Neural cell (in vitro differentiated cells): ENCODE measurements around the gene LENG9. TPM values are rescaled to one million over a fixed set of nuclear protein-coding genes. Genes with fewer than 3 reads are reported as not detected.

Source experiments
- H2AFZ ChIP-seq: fragments of 200-600, 300-800 bp; sonication (generic), shearing (Covaris generic); 2 replicates; pipeline ENCODE4 v1.6.0; 2014; ENCODE audit warnings: low read depth, mild to moderate bottlenecking, antibody characterized with exemption, low read length, moderate library complexity
- H3F3A ChIP-seq: fragments of 200-600 bp; shearing (Covaris generic); 2 replicates; pipeline ENCODE4 v1.6.1; 2016; ENCODE audit warnings: mild to moderate bottlenecking, moderate library complexity, mixed read lengths, antibody characterized with exemption, low read length; ENCODE audit not compliant: insufficient read depth, poor library complexity, severe bottlenecking
- H3K27ac ChIP-seq: fragments of 200-600, 300-800 bp; sonication (generic), shearing (Covaris generic); 2 replicates; pipeline ENCODE4 v1.5.1; 2014; ENCODE audit warnings: mild to moderate bottlenecking, low read length, moderate library complexity
- H3K27me3 ChIP-seq: fragments of 300-800, 200-600 bp; sonication (generic), shearing (Covaris generic); 2 replicates; pipeline ENCODE4 v1.6.0; 2014; ENCODE audit warnings: mild to moderate bottlenecking, low read depth, low read length, moderate library complexity; ENCODE audit not compliant: insufficient read depth
- H3K36me3 ChIP-seq: fragments of 300-800, 200-600 bp; sonication (generic), shearing (Covaris generic); 2 replicates; pipeline ENCODE4 v1.5.1; 2014; ENCODE audit warnings: mild to moderate bottlenecking, antibody characterized with exemption, low read length, moderate library complexity; ENCODE audit not compliant: insufficient read depth
- H3K4me2 ChIP-seq: fragments of 300-800, 200-600 bp; sonication (generic), shearing (Covaris generic); 2 replicates; pipeline ENCODE4 v1.6.0; 2014; ENCODE audit warnings: mild to moderate bottlenecking, low read length
- H3K4me3 ChIP-seq: fragments of 300-800, 200-600 bp; sonication (generic), shearing (Covaris generic); 2 replicates; pipeline ENCODE4 v1.5.1; 2014; ENCODE audit warnings: mild to moderate bottlenecking, low read length, moderate library complexity
- H3K79me2 ChIP-seq: fragments of 200-600 bp; shearing (Covaris generic); replicated peaks from 2 replicates; pipeline ENCODE4 v1.6.0; 2014; ENCODE audit warnings: mild to moderate bottlenecking, low read length, moderate library complexity; ENCODE audit not compliant: insufficient read depth
- H3K9ac ChIP-seq: fragments of 300-800, 200-600 bp; sonication (generic), shearing (Covaris generic); 2 replicates; pipeline ENCODE4 v1.6.1; 2016; ENCODE audit warnings: mild to moderate bottlenecking, low read length, mixed read lengths
- H3K9me2 ChIP-seq: fragments of 200-600 bp; shearing (Covaris generic); 2 replicates; pipeline ENCODE4 v1.6.1; 2016; ENCODE audit warnings: mild to moderate bottlenecking, low read length, mixed read lengths; ENCODE audit not compliant: insufficient read depth
- H3K9me3 ChIP-seq: fragments of 200-600, 300-800 bp; sonication (generic), shearing (Covaris generic); 2 replicates; pipeline ENCODE4 v1.6.1; 2016; ENCODE audit warnings: mild to moderate bottlenecking, mixed run types, low read length, moderate library complexity, mixed read lengths
- H4K20me1 ChIP-seq: fragments of 200-600 bp; shearing (Covaris generic); 2 replicates; pipeline ENCODE4 v1.6.1; 2016; ENCODE audit warnings: mild to moderate bottlenecking, mixed run types; ENCODE audit not compliant: insufficient read depth
- EP300 ChIP-seq: fragments of 450-650 bp; conservative IDR thresholded peaks from 2 replicates; pipeline ENCODE4 v1.6.1; 2014; ENCODE audit warnings: antibody characterized with exemption, mild to moderate bottlenecking, moderate library complexity; ENCODE audit not compliant: poor library complexity, severe bottlenecking
- EZH2 ChIP-seq: fragments of 200-600, 300-800 bp; shearing (Covaris generic), sonication (generic); IDR thresholded peaks from 2 replicates; pipeline ENCODE4 v1.6.1; 2014; ENCODE audit warnings: antibody characterized with exemption, low read length, borderline replicate concordance, mild to moderate bottlenecking; ENCODE audit not compliant: insufficient read depth, poor library complexity, severe bottlenecking
- MXI1 ChIP-seq: fragments of 450-650 bp; conservative IDR thresholded peaks from 2 replicates; pipeline ENCODE4 v1.6.1; 2014; ENCODE audit warnings: antibody characterized with exemption, mild to moderate bottlenecking; ENCODE audit not compliant: poor library complexity, severe bottlenecking
- POLR2AphosphoS5 ChIP-seq: IDR thresholded peaks from 2 replicates; pipeline ENCODE4 v1.6.1; 2012
- RAD21 ChIP-seq: fragments of 450-650 bp; conservative IDR thresholded peaks from 2 replicates; pipeline ENCODE4 v1.6.1; 2014; ENCODE audit warnings: antibody characterized with exemption, mild to moderate bottlenecking, moderate library complexity
- REST ChIP-seq: IDR thresholded peaks from 2 replicates; pipeline ENCODE4 v1.6.1; 2012; ENCODE audit warnings: borderline replicate concordance
- SMC3 ChIP-seq: fragments of 450-650 bp; conservative IDR thresholded peaks from 2 replicates; pipeline ENCODE4 v1.6.1; 2014; ENCODE audit warnings: antibody characterized with exemption, mild to moderate bottlenecking, moderate library complexity; ENCODE audit not compliant: poor library complexity
- TAF1 ChIP-seq: IDR thresholded peaks from 2 replicates; pipeline ENCODE4 v1.6.1; 2012; ENCODE audit warnings: low read depth
- polyA plus RNA-seq: library from polyadenylated mRNA; depleted of rRNA; stranded (reverse); fragments of >200 nt; gene quantifications from 2 replicates; pipeline ENCODE4 v1.2.3, GENCODE V29; 2014
- TF ChIP-seq, protein P1 (sequence below): fragments of 450-650 bp; IDR thresholded peaks from 2 replicates; pipeline ENCODE4 v1.5.1; 2014; ENCODE audit warnings: antibody characterized with exemption, mild to moderate bottlenecking, moderate library complexity; ENCODE audit not compliant: poor library complexity, severe bottlenecking

Gene LENG9
- polyA plus RNA-seq, 1 donor from 2014 or later: 0.58 TPM

- no peak for TF ChIP-seq REST
Measured at GRCh38 chr19:54432144-54432738, 31.3 kb downstream of the LENG9 start (continued).

GRCh38 chr19:54431255-54431838 lies 32.2 kb downstream of the LENG9 start:
- TF ChIP-seq REST: no peak
- no peak for TF ChIP-seq SMC3
- TF ChIP-seq RAD21: no peak
- no peak for TF ChIP-seq EZH2
- TF ChIP-seq TAF1: no peak
- no peak for TF ChIP-seq MXI1
- TF ChIP-seq EP300: no peak
- TF ChIP-seq, protein P1, sequence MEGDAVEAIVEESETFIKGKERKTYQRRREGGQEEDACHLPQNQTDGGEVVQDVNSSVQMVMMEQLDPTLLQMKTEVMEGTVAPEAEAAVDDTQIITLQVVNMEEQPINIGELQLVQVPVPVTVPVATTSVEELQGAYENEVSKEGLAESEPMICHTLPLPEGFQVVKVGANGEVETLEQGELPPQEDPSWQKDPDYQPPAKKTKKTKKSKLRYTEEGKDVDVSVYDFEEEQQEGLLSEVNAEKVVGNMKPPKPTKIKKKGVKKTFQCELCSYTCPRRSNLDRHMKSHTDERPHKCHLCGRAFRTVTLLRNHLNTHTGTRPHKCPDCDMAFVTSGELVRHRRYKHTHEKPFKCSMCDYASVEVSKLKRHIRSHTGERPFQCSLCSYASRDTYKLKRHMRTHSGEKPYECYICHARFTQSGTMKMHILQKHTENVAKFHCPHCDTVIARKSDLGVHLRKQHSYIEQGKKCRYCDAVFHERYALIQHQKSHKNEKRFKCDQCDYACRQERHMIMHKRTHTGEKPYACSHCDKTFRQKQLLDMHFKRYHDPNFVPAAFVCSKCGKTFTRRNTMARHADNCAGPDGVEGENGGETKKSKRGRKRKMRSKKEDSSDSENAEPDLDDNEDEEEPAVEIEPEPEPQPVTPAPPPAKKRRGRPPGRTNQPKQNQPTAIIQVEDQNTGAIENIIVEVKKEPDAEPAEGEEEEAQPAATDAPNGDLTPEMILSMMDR: no peak
- TF ChIP-seq POLR2AphosphoS5: no peak
- no peak overlapping the region for H3K27ac ChIP-seq
- no peaks in the 10 kb centered on the region for H3K9me2 ChIP-seq
- H3K4me2 ChIP-seq: no peak overlapping the region
- no peaks in the 10 kb centered on the region for H3K79me2 ChIP-seq
- no peak overlapping the region for H3K4me3 ChIP-seq
- H3K27me3 ChIP-seq: no peaks in the 10 kb centered on the region
- H3K9ac ChIP-seq: no peak overlapping the region
- no peak overlapping the region for H2AFZ ChIP-seq
- no peaks in the 10 kb centered on the region for H3K36me3 ChIP-seq
- H3F3A ChIP-seq: no peaks in the 10 kb centered on the region
- no peaks in the 10 kb centered on the region for H3K9me3 ChIP-seq
- H4K20me1 ChIP-seq: no peaks in the 10 kb centered on the region
